ENCODE results near the gene ERAS.
A peak's percentile ranks its signal among the peaks of the same experiment; 100 is the strongest.
"Not testable (repeated sequence)": the region's sequence is repeated elsewhere in the genome, so short reads cannot be mapped to it uniquely, and the experiment has no call there.

The ERAS gene

DNA sequence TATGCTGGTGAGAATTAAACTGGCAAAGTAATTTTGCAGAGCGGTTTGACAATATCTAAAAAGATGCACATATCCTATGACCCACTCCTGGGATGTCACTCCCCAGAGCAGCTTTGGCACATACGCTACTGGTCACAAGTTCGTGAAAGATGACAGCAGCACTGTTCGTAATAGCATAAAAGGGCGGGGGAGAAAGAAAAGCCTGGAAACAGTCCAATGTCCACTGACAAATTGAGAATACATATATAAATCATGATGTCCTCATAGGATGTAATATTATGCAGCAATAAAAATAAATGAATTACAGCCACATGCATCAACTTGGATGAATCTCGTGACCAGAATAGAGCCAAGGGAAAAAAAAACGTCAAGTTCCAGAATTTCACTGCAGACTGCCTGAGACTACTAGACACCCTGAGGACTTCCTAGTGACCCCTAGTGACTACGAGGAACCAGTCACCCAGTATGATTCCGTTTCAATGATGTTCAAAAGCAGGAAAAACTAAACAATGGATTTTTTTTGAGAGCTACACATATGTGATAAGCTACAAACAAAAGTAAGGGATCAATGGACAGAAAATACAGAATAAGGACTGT lies 7.3 kb downstream of the ERAS start:
- DNase-seq (ENCODE audit: low spot score): no peak

DNA sequence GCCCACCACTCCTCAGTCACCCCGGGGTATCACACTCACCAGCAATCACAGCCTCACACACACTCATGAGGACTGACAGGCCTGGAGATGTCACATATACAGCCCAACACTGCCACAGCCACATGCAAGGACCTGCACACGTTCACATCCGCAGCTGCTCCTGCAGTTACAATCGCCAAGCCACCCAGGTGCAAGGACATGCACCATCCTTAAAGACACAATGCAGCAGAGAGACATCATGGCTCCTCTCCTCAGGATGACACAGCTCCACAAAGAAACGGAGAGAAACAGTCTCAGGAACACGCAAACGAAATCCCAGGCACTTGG lies 8.0 kb downstream of the ERAS start:
- peak; percentile 18 for DNase-seq (ENCODE audit: low spot score)

DNA sequence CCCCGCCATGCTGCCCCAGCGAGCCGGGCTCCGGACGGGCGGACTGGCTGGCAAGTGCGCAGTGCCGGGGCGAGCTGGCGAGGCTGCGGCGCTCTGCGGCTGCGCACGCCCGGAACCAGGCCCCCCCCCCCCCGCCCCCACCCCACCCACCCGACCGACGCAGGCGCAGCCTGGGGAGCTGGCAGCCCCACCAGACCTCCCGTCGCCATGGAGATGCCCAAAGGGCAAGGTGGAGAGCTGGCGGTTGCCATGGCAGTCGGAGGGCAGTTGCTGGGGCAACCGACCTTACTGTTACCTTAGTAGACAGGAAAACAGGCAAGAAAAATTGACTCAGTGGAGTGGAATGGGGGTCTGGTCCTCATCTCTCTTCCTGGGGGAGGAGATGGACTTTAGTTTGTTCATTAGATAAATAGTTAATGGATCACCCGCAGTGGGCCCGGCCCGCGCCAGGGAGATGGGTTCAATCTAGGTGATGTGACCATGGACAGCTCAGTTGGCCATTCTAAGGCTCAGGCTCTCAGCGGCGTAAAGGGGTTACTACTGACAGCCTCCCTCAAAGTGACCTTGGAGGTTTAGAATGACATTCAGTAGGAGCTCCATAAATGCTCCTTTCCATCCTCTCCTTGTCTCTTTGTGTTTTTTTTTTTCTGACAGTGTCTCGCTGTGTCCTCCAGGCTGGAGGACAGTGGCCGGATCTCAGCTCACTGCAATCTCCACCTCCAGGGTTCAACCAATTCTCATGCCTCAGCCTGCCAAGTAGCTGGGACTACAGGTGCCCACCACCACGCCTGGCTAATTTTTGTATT lies 9.4 kb downstream of the ERAS start, which contains the start of gene PCSK1N:
Gene PCSK1N, minus strand, starts transcription at position 87 of the 806 bp plus-strand sequence. Its CDS starts 78 bp downstream, at position 9.
- DNase-seq (ENCODE audit: low spot score): peak; percentile 80

DNA sequence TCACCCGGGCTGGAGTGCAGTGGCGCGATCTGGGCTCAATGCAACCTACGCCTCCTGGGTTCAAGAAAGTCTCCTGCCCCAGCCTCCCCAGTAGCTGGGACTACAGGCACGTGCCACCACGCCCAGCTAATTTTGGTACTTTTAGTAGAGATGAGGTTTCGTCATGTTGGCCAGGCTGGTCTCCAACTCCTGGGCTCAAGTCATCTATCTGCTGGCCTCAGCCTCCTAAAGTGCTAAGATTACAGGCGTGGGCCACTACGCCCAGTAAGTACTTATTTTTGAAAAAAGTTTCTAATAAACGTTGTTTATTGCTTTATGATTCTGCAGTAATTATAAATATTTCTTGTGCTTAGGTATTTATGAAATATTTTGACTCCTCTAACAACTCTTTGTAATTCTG lies 13.4 kb downstream of the ERAS start:
- DNase-seq (ENCODE audit: low spot score): no peak

DNA sequence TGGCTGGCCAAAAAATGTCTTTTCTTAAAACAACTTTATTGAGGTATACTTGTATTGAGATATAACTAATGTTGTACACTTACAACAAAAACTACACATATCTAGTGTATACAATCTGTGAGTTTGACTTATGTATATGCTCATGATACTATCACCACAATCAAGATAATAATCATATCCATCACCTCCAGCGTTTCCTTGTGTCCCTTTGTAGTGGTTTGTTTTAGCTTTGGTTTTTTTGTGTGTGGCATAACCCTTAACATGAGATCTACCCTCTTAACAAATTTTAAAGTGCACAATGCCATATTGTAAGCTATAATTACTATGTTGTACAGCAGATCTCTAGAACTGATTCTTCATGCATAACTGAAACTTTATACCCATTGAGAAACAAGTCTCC lies 22.5 kb downstream of the ERAS start:
- DNase-seq (ENCODE audit: low spot score): no peak

DNA sequence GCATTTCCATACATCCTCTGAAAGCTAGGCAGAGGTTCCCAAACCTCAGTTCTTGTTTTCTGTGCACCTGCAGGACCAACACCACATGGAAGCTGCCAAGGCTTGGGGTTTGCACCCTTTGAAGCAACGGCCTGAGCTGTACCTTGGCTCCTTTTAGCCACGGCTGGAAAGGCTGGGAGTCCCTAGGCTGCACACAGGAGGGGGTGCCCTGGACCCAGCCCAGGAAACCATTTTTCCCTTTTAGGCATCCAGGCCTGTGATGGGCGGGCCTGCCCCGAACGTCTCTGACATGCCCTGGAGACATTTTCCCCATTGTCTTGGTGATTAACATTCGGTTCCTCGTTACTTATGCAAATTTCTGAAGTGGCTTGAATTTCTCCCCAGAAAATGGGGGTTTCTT lies 26.5 kb downstream of the ERAS start:
- DNase-seq (ENCODE audit: low spot score): no peak

DNA sequence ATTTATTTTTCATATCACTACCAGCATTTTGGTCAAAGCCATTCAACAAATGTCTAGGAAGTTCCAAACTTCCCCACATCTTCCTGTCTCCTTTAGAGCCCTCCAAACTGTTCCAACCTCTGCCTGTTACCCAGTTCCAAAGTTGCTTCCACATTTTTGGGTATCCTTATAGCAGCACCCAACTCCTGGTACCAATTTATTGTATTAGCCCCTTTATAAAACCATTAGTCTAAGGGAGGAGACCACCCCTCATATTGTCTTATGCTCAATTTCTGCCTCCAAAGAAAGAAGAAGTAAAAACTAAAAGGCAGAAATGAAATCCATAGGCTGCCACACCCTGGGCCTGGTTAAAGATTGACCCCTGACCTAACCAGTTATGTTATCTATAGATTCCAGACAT lies 27.2 kb downstream of the ERAS start:
- DNase-seq (ENCODE audit: low spot score): not testable (repeated sequence)

DNA sequence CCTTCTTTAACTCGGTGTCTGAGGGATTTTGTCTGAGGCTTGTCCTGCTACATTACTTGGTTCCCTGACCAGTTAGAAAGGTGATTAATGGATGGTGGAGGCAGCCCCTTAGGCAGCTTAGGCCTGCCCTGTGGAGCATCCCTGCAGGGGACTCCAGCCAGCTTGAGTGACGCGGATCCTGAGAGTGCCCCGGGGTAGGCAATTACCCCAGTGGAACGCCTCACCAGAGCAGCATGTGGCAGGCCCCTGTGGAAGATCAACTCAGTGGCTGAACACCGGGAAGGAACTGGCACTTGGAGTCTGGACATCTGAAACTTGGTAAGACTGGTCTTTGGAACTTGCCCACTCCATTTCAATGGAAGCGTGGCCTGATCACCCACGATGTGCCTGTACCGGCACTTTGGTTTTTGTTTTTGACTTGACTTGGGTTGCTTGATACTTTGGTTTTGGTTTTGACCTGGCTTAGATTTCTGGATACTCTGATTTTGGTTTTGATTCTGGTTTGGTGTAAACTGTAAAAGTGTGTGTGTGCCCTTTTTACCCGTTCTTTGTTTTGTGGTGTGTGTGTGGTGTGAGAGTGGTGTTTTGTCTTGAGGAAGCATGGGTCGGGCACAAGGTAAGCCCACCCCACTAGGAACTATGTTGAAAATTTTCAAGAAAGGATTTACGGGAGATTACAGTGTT lies 27.9 kb downstream of the ERAS start:
- DNase-seq (ENCODE audit: low spot score): not testable (repeated sequence)

DNA sequence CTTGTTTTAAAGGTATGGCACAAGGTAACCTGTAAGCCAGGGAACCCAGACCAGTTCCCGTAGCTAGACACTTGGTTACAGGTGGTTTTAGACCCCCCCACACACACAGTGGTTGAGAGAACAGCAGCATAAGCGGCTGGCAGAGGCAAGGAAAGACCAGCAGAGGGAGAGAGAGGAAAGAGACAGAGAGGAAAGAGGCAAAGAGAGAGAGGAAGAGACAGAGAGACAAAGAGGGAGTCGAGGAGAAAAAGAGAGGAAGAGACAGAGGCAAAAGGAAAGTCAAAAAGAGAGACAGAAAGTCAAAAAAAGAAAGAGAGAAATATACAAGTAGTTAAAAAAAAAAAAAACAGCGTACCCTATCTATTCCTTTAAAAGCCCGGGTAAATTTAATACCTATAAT lies 28.6 kb downstream of the ERAS start:
- peak; percentile 24 for DNase-seq (ENCODE audit: low spot score)

DNA sequence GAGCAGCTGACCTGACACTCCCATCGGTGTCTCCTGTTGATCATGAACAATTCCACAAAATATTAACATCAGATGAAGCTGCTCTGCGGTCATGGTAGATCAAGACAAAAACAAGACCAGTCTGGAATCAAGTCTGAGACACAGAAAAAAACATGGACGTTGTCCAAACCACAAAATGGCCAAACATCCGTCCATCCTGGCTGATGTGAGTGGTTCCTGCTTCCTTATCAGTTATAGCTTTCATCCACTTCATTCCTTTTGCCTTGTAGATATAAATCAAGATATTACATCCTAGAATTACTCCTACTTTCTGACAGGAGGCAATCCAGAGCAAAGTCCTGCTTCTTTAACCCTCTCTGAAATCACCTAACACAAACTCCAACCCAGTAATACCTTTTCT lies 37.9 kb downstream of the ERAS start:
- peak; percentile 65 for DNase-seq (ENCODE audit: low spot score)

DNA sequence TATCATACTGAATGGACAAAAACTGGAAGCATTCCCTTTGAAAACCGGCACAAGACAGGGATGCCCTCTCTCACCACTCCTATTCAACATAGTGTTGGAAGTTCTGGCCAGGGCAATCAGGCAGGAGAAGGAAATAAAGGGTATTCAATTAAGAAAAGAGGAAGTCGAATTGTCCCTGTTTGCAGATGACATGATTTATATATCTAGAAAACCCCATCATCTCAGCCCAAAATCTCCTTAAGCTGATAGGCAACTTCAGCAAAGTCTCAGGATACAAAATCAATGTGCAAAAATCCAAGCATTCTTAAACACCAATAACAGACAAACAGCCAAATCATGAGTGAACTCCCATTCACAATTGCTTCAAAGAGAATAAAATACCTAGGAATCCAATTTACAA lies 45.7 kb downstream of the ERAS start:
- DNase-seq (ENCODE audit: low spot score): not testable (repeated sequence)

DNA sequence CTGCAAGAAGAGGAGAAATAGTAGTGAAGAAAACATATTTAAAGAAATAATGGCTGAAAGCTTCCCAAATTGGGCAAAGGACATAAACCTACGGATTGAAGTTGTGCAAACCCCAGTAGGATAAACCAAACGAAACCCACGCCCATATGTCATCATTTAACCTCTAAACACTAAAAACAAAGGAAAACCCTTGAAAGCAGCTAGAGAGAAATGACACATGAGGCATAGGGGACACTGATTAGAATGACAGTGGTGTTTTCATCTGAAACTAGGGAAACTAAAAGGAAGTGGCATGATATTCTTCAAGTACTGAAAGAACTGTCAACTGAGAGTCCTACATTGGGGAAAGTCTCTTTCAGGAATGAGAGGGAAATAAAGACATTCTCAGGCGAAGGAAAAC lies 50.6 kb downstream of the ERAS start:
- DNase-seq (ENCODE audit: low spot score): not testable (repeated sequence)
